ENCODE data around the gene SDR42E2.
"Not testable (repeated sequence)": the region's sequence is repeated elsewhere in the genome, so short reads cannot be mapped to it uniquely, and the experiment has no call there.

The SDR42E2 gene

GRCh38 chr16:22138482-22138881 lies 23.8 kb upstream of the SDR42E2 start:
- Histone ChIP-seq H3K36me3 (ENCODE audit: control insufficient read depth, insufficient read depth, low read length) (no peaks in the 10 kb centered on the region), H3K9ac (ENCODE audit: low read length) (no peak overlapping the region), H3K9me3 (ENCODE audit: control insufficient read depth, low read length) (no peaks in the 10 kb centered on the region), H3K4me3 (ENCODE audit: low read length) (no peak overlapping the region), H3K27me3 (ENCODE audit: control insufficient read depth, insufficient read depth, low read length) (peaks cover 4% of the 10 kb centered on the region), H3K4me1 (ENCODE audit: control insufficient read depth, insufficient read depth, low read length) (no peaks in the 10 kb centered on the region)

GRCh38 chr16:22139008-22139407 lies 23.3 kb upstream of the SDR42E2 start:
- no peaks in the 10 kb centered on the region for H3K4me1 ChIP-seq (ENCODE audit: control insufficient read depth, insufficient read depth, low read length)
- no peak overlapping the region for H3K4me3 ChIP-seq (ENCODE audit: low read length)
- H3K9ac ChIP-seq (ENCODE audit: low read length) = no peak overlapping the region
- H3K9me3 ChIP-seq (ENCODE audit: control insufficient read depth, low read length) = no peaks in the 10 kb centered on the region
- H3K36me3 ChIP-seq (ENCODE audit: control insufficient read depth, insufficient read depth, low read length) = no peaks in the 10 kb centered on the region
- H3K27me3 ChIP-seq (ENCODE audit: control insufficient read depth, insufficient read depth, low read length) = peaks cover 4% of the 10 kb centered on the region

GRCh38 chr16:22139732-22140131 lies 22.6 kb upstream of the SDR42E2 start:
- Histone ChIP-seq H3K9me3 (ENCODE audit: control insufficient read depth, low read length) (no peaks in the 10 kb centered on the region), H3K9ac (ENCODE audit: low read length) (no peak overlapping the region), H3K27me3 (ENCODE audit: control insufficient read depth, insufficient read depth, low read length) (peaks cover 4% of the 10 kb centered on the region), H3K36me3 (ENCODE audit: control insufficient read depth, insufficient read depth, low read length) (no peaks in the 10 kb centered on the region), H3K4me1 (ENCODE audit: control insufficient read depth, insufficient read depth, low read length) (no peaks in the 10 kb centered on the region), H3K4me3 (ENCODE audit: low read length) (no peak overlapping the region)

GRCh38 chr16:22141767-22142166 lies 20.5 kb upstream of the SDR42E2 start:
- H3K9ac ChIP-seq (ENCODE audit: low read length) = no peak overlapping the region
- no peaks in the 10 kb centered on the region for H3K36me3 ChIP-seq (ENCODE audit: control insufficient read depth, insufficient read depth, low read length)
- H3K4me3 ChIP-seq (ENCODE audit: low read length) = no peak overlapping the region
- peaks cover 4% of the 10 kb centered on the region for H3K27me3 ChIP-seq (ENCODE audit: control insufficient read depth, insufficient read depth, low read length)
- H3K4me1 ChIP-seq (ENCODE audit: control insufficient read depth, insufficient read depth, low read length) = no peaks in the 10 kb centered on the region
- H3K9me3 ChIP-seq (ENCODE audit: control insufficient read depth, low read length) = no peaks in the 10 kb centered on the region

GRCh38 chr16:22144520-22144919 lies 17.8 kb upstream of the SDR42E2 start:
- H3K9ac ChIP-seq (ENCODE audit: low read length) = no peak overlapping the region

GRCh38 chr16:22147853-22148252 lies 14.5 kb upstream of the SDR42E2 start:
- H3K9ac ChIP-seq (ENCODE audit: low read length) = no peak overlapping the region
- H3K36me3 ChIP-seq (ENCODE audit: control insufficient read depth, insufficient read depth, low read length) = no peaks in the 10 kb centered on the region
- no peak overlapping the region for H3K4me3 ChIP-seq (ENCODE audit: low read length)
- no peaks in the 10 kb centered on the region for H3K4me1 ChIP-seq (ENCODE audit: control insufficient read depth, insufficient read depth, low read length)
- H3K9me3 ChIP-seq (ENCODE audit: control insufficient read depth, low read length) = no peaks in the 10 kb centered on the region
- no peaks in the 10 kb centered on the region for H3K27me3 ChIP-seq (ENCODE audit: control insufficient read depth, insufficient read depth, low read length)

More at GRCh38 chr16:22144520-22144919, 17.8 kb upstream of the SDR42E2 start:
- Histone ChIP-seq H3K27me3 (ENCODE audit: control insufficient read depth, insufficient read depth, low read length) (no peaks in the 10 kb centered on the region), H3K4me1 (ENCODE audit: control insufficient read depth, insufficient read depth, low read length) (no peaks in the 10 kb centered on the region), H3K36me3 (ENCODE audit: control insufficient read depth, insufficient read depth, low read length) (no peaks in the 10 kb centered on the region), H3K9me3 (ENCODE audit: control insufficient read depth, low read length) (no peaks in the 10 kb centered on the region), H3K4me3 (ENCODE audit: low read length) (no peak overlapping the region)

GRCh38 chr16:22151246-22151998 lies 10.9 kb upstream of the SDR42E2 start:
- H3K4me1 ChIP-seq (ENCODE audit: control insufficient read depth, insufficient read depth, low read length) = no peaks in the 10 kb centered on the region
- no peak overlapping the region for H3K4me3 ChIP-seq (ENCODE audit: low read length)
- no peaks in the 10 kb centered on the region for H3K9me3 ChIP-seq (ENCODE audit: control insufficient read depth, low read length)
- H3K9ac ChIP-seq (ENCODE audit: low read length) = no peak overlapping the region
- no peaks in the 10 kb centered on the region for H3K36me3 ChIP-seq (ENCODE audit: control insufficient read depth, insufficient read depth, low read length)
- H3K27me3 ChIP-seq (ENCODE audit: control insufficient read depth, insufficient read depth, low read length) = no peaks in the 10 kb centered on the region

- no peaks in the 10 kb centered on the region for H3K36me3 ChIP-seq (ENCODE audit: control insufficient read depth, insufficient read depth, low read length)
- no peak overlapping the region for H3K4me3 ChIP-seq (ENCODE audit: low read length)
- H3K9ac ChIP-seq (ENCODE audit: low read length) = no peak overlapping the region
- H3K4me1 ChIP-seq (ENCODE audit: control insufficient read depth, insufficient read depth, low read length) = no peaks in the 10 kb centered on the region
- H3K9me3 ChIP-seq (ENCODE audit: control insufficient read depth, low read length) = no peaks in the 10 kb centered on the region
- no peaks in the 10 kb centered on the region for H3K27me3 ChIP-seq (ENCODE audit: control insufficient read depth, insufficient read depth, low read length)
These were observed 10.0 kb upstream of the SDR42E2 start for GRCh38 chr16:22152316-22152715.

GRCh38 chr16:22153078-22153477 lies 9.2 kb upstream of the SDR42E2 start:
- H3K36me3 ChIP-seq (ENCODE audit: control insufficient read depth, insufficient read depth, low read length); H3K4me1 ChIP-seq (ENCODE audit: control insufficient read depth, insufficient read depth, low read length); H3K9ac ChIP-seq (ENCODE audit: low read length); H3K4me3 ChIP-seq (ENCODE audit: low read length); H3K9me3 ChIP-seq (ENCODE audit: control insufficient read depth, low read length); H3K27me3 ChIP-seq (ENCODE audit: control insufficient read depth, insufficient read depth, low read length): not testable (repeated sequence)

GRCh38 chr16:22161401-22161800 lies 905 bp upstream of the SDR42E2 start:
- Histone ChIP-seq H3K4me1 (ENCODE audit: control insufficient read depth, insufficient read depth, low read length) (peaks cover 5% of the 10 kb centered on the region), H3K9me3 (ENCODE audit: control insufficient read depth, low read length) (no peaks in the 10 kb centered on the region), H3K36me3 (ENCODE audit: control insufficient read depth, insufficient read depth, low read length) (no peaks in the 10 kb centered on the region), H3K4me3 (ENCODE audit: low read length) (no peak overlapping the region), H3K9ac (ENCODE audit: low read length) (no peak overlapping the region), H3K27me3 (ENCODE audit: control insufficient read depth, insufficient read depth, low read length) (peaks cover 17% of the 10 kb centered on the region)

GRCh38 chr16:22162656-22163009 lies 327 bp downstream of the SDR42E2 start:
- Histone ChIP-seq H3K9ac (ENCODE audit: low read length) (no peak overlapping the region), H3K4me3 (ENCODE audit: low read length) (no peak overlapping the region), H3K27me3 (ENCODE audit: control insufficient read depth, insufficient read depth, low read length) (peaks cover 17% of the 10 kb centered on the region), H3K9me3 (ENCODE audit: control insufficient read depth, low read length) (no peaks in the 10 kb centered on the region), H3K4me1 (ENCODE audit: control insufficient read depth, insufficient read depth, low read length) (peaks cover 5% of the 10 kb centered on the region), H3K36me3 (ENCODE audit: control insufficient read depth, insufficient read depth, low read length) (no peaks in the 10 kb centered on the region)

- Histone ChIP-seq H3K27me3 (ENCODE audit: control insufficient read depth, insufficient read depth, low read length) (peaks cover 17% of the 10 kb centered on the region), H3K4me1 (ENCODE audit: control insufficient read depth, insufficient read depth, low read length) (peaks cover 5% of the 10 kb centered on the region), H3K9me3 (ENCODE audit: control insufficient read depth, low read length) (no peaks in the 10 kb centered on the region), H3K4me3 (ENCODE audit: low read length) (no peak overlapping the region), H3K9ac (ENCODE audit: low read length) (no peak overlapping the region), H3K36me3 (ENCODE audit: control insufficient read depth, insufficient read depth, low read length) (no peaks in the 10 kb centered on the region)
These were observed 1.5 kb downstream of the SDR42E2 start for GRCh38 chr16:22163806-22164205.

- Histone ChIP-seq H3K9ac (ENCODE audit: low read length) (no peak overlapping the region), H3K4me1 (ENCODE audit: control insufficient read depth, insufficient read depth, low read length) (peaks cover 5% of the 10 kb centered on the region), H3K9me3 (ENCODE audit: control insufficient read depth, low read length) (no peaks in the 10 kb centered on the region), H3K27me3 (ENCODE audit: control insufficient read depth, insufficient read depth, low read length) (peaks cover 17% of the 10 kb centered on the region), H3K4me3 (ENCODE audit: low read length) (no peak overlapping the region), H3K36me3 (ENCODE audit: control insufficient read depth, insufficient read depth, low read length) (no peaks in the 10 kb centered on the region)
These were observed 2.2 kb downstream of the SDR42E2 start for GRCh38 chr16:22164482-22164881.
